Hepatocyte (in vitro differentiated cells): ENCODE results near the gene SLC23A2. TPM values are rescaled to one million over a fixed set of nuclear protein-coding genes. Genes with fewer than 3 reads are reported as not detected.

Source experiments
- DNase-seq: peaks from one replicate; pipeline ENCODE4 v3.0.0-alpha.2; 2016; ENCODE audit warnings: low spot score
- H2AFZ ChIP-seq: fragments of 200-600 bp; sonication (generic); 2 replicates; pipeline ENCODE4 v1.6.0; 2016; ENCODE audit warnings: antibody characterized with exemption, mild to moderate bottlenecking
- H3K27ac ChIP-seq: fragments of 200-600 bp; sonication (generic); 2 replicates; pipeline ENCODE4 v1.5.1; 2016; ENCODE audit warnings: mild to moderate bottlenecking
- H3K27me3 ChIP-seq: fragments of 200-600 bp; sonication (generic); 2 replicates; pipeline ENCODE4 v1.6.1; 2016
- H3K36me3 ChIP-seq: fragments of 200-600 bp; sonication (generic); replicated peaks from 2 replicates; pipeline ENCODE4 v1.5.1; 2016; ENCODE audit warnings: low read depth; ENCODE audit not compliant: insufficient read depth
- H3K4me1 ChIP-seq: fragments of 200-600 bp; sonication (generic); 2 replicates; pipeline ENCODE4 v1.5.1; 2016; ENCODE audit warnings: mild to moderate bottlenecking, moderate library complexity; ENCODE audit not compliant: insufficient read depth
- H3K4me2 ChIP-seq: fragments of 200-600 bp; sonication (generic); 2 replicates; pipeline ENCODE4 v1.6.0; 2016
- H3K4me3 ChIP-seq: fragments of 200-600 bp; sonication (generic); 2 replicates; pipeline ENCODE4 v1.5.1; 2016; ENCODE audit warnings: mild to moderate bottlenecking
- H3K79me2 ChIP-seq: fragments of 200-600 bp; sonication (generic); 2 replicates; pipeline ENCODE4 v1.6.0; 2017; ENCODE audit warnings: mild to moderate bottlenecking
- H3K9me2 ChIP-seq: fragments of 200-600 bp; sonication (generic); replicated peaks from 2 replicates; pipeline ENCODE4 v1.6.0; 2017; ENCODE audit warnings: mild to moderate bottlenecking; ENCODE audit not compliant: insufficient read depth
- H3K9me3 ChIP-seq: fragments of 200-600 bp; sonication (generic); 2 replicates; pipeline ENCODE4 v1.5.1; 2016; ENCODE audit warnings: low read depth, mild to moderate bottlenecking
- H4K20me1 ChIP-seq: fragments of 200-600 bp; sonication (generic); 2 replicates; pipeline ENCODE4 v1.6.0; 2016; ENCODE audit warnings: mild to moderate bottlenecking; ENCODE audit not compliant: insufficient read depth, poor library complexity, severe bottlenecking
- CTCF ChIP-seq: fragments of 200-600 bp; sonication (generic); IDR thresholded peaks from 2 replicates; pipeline ENCODE4 v1.5.1; 2016; ENCODE audit warnings: antibody characterized with exemption, mild to moderate bottlenecking; ENCODE audit not compliant: poor library complexity
- EZH2 ChIP-seq: fragments of 200-600 bp; sonication (generic); IDR thresholded peaks from 2 replicates; pipeline ENCODE4 v1.6.1; 2016; ENCODE audit warnings: antibody characterized with exemption, mild to moderate bottlenecking, borderline replicate concordance
- EZH2phosphoT487 ChIP-seq: fragments of 200-600 bp; sonication (generic); IDR thresholded peaks from one replicate; pipeline ENCODE4 v1.6.1; 2018; ENCODE audit warnings: antibody characterized with exemption, mild to moderate bottlenecking, low read depth, moderate library complexity; ENCODE audit not compliant: unreplicated experiment, severe bottlenecking
- WGBS: methylation state at CpG from one replicate; pipeline ENCODE4 v1.1.6; 2016; ENCODE audit warnings: low lambda C conversion rate; ENCODE audit errors: missing lambda C conversion rate; 5-methylcytosine and 5-hydroxymethylcytosine counted together
- polyA plus RNA-seq: library from polyadenylated mRNA; unstranded; fragments of >200 nt; fragmentation: Nextera tagmentation; extraction: Ambion mirVana; gene quantifications from 2 replicates; pipeline ENCODE4 v1.2.1, GENCODE V29; 2016
- total RNA-seq: library from RNA; depleted of rRNA; stranded (reverse); fragments of >200 nt; gene quantifications from 2 replicates; pipeline ENCODE4 v1.2.3, GENCODE V29; 2014

The SLC23A2 gene
- total and polyA plus RNA-seq, 2 experiments from 2014 or later: 8.2 to 13.3 TPM

GRCh38 chr20:4814696-4815252 lies 186.5 kb downstream of the SLC23A2 start:
- Histone ChIP-seq H3K4me3 (no peak overlapping the region), H2AFZ (no peak overlapping the region), H3K79me2 (no peaks in the 10 kb centered on the region), H4K20me1 (no peaks in the 10 kb centered on the region), H3K4me2 (no peak overlapping the region), H3K4me1 (no peaks in the 10 kb centered on the region), H3K27ac (no peak overlapping the region), H3K36me3 (no peaks in the 10 kb centered on the region), H3K9me2 (no peaks in the 10 kb centered on the region), H3K27me3 (no peaks in the 10 kb centered on the region), H3K9me3 (no peaks in the 10 kb centered on the region)
- 89% methylated on average over 20 of the region's 20 CpGs for WGBS
- TF ChIP-seq EZH2: no peak
- no peak for TF ChIP-seq EZH2phosphoT487
- TF ChIP-seq CTCF: no peak
- no peak for DNase-seq

- no peaks in the 10 kb centered on the region for H3K36me3 ChIP-seq
- no peaks in the 10 kb centered on the region for H4K20me1 ChIP-seq
- TF ChIP-seq EZH2 (no peak), EZH2phosphoT487 (no peak), CTCF (no peak)
- H3K4me1 ChIP-seq: no peaks in the 10 kb centered on the region
- no peak overlapping the region for H3K4me3 ChIP-seq
- H3K9me3 ChIP-seq: no peaks in the 10 kb centered on the region
- H3K27ac ChIP-seq: no peak overlapping the region
- no peaks in the 10 kb centered on the region for H3K79me2 ChIP-seq
- no peaks in the 10 kb centered on the region for H3K27me3 ChIP-seq
- H3K4me2 ChIP-seq: no peak overlapping the region
- no peak for DNase-seq
- 78% methylated on average over 13 of the region's 13 CpGs for WGBS
- H3K9me2 ChIP-seq: no peaks in the 10 kb centered on the region
- no peak overlapping the region for H2AFZ ChIP-seq
Measured at GRCh38 chr20:4813863-4814695, 187.2 kb downstream of the SLC23A2 start.

GRCh38 chr20:4813076-4813862 lies 188.0 kb downstream of the SLC23A2 start:
- Histone ChIP-seq H3K79me2 (no peaks in the 10 kb centered on the region), H4K20me1 (no peaks in the 10 kb centered on the region), H3K27me3 (no peaks in the 10 kb centered on the region), H3K9me2 (no peaks in the 10 kb centered on the region), H3K4me2 (no peak overlapping the region), H3K27ac (no peak overlapping the region), H2AFZ (no peak overlapping the region), H3K4me3 (no peak overlapping the region), H3K36me3 (no peaks in the 10 kb centered on the region), H3K4me1 (no peaks in the 10 kb centered on the region), H3K9me3 (no peaks in the 10 kb centered on the region)
- DNase-seq: no peak
- TF ChIP-seq EZH2phosphoT487 (no peak), CTCF (no peak), EZH2 (no peak)
- WGBS: 92% methylated on average over 21 of the region's 22 CpGs
